Motor neuron (in vitro differentiated cells): Measurements from ENCODE around the gene VEGFC. TPM values are rescaled to one million over a fixed set of nuclear protein-coding genes. Genes with fewer than 3 reads are reported as not detected.

Experiments used
- ATAC-seq, 8 experiments: fragments of 200-7000 bp; cut with Tn5 transposase; replicated peaks in 6 of 8; 2 replicates each; pipeline ENCODE4 v1.8.0; 2021; ENCODE audit warnings: mild to moderate bottlenecking in 8 of 8, moderate library complexity in 8 of 8
- H3K27ac ChIP-seq, 2 donors: fragments of 250-450 bp; sonication (Bioruptor Pico); 2 replicates each; pipeline ENCODE4 v1.9.0; 2021; ENCODE audit warnings: antibody characterized with exemption in 2 of 2, mild to moderate bottlenecking in 2 of 2, moderate library complexity in 1 of 2
- H3K4me1 ChIP-seq, 2 donors: fragments of 250-450 bp; sonication (Bioruptor Pico); replicated peaks in 1 of 2; 2 replicates each; pipeline ENCODE4 v1.6.1; 2021; ENCODE audit warnings: antibody characterized with exemption in 2 of 2, mild to moderate bottlenecking in 2 of 2, moderate library complexity in 1 of 2
- H3K4me3 ChIP-seq, 5 donors: fragments of 250-450 bp; sonication (Bioruptor Pico); 2 replicates each; pipeline ENCODE4 v1.9.0; 2021; ENCODE audit warnings: antibody characterized with exemption in 5 of 5, mild to moderate bottlenecking in 5 of 5, moderate library complexity in 4 of 5
- WGBS, 10 experiments: fragments of 450-650 bp; shearing (Covaris generic); methylation state at CpG; one replicate each; pipeline ENCODE4 v1.0.0; 2022; 5-methylcytosine and 5-hydroxymethylcytosine counted together
- in situ Hi-C, 9 experiments: fragments of 400-800 bp; cut with MboI; loops; one replicate each; pipeline ENCODE4 v1.15.0; 2021; ENCODE audit warnings: low sequenced_read_pairs in 9 of 9, low pct_unique_long_range_greater_than_20kb in 2 of 9; ENCODE audit not compliant: unreplicated experiment in 9 of 9
- total RNA-seq, 8 experiments: library from RNA; unstranded; fragments of 300-600 nt; gene quantifications; 2 replicates each; pipeline versions ENCODE4 v1.2.3 to v1.2.4, GENCODE V29; 2022

VEGFC gene
- total RNA-seq, 8 experiments from 2014 or later, result 1.6 to 15.5 (median 2.8) TPM

DNA sequence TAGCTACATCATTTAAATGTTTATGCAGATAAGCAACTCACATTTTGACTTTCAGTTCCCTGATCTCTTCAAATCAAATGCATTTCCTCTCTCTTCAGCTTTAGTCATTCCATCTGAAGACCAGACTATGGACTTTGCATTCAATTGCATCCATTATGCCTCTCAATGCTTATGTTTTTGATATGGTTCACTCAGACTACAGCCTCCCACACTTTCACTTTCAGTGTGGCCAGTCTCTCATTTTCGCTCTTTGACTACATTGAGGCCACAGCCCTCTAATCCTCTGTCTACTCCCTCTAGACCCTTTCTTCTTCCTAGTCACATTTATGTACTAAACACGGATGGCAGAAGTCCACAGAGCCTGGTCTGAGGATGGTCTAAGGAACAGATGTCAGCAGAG is 24.5 kb upstream of the VEGFC start:
- peak in 3 of 8 experiments; percentile 52 to 69 (median 53) for ATAC-seq
- in situ Hi-C loops, result no loop called here
- Histone ChIP-seq H3K27ac (no peak overlapping the region), H3K4me3 (no peak overlapping the region), H3K4me1 (no peaks in the 10 kb centered on the region)
- WGBS, 10 experiments, result 11 to 100% (median 89%) methylated on average over 1 to 2 of the region's 2 CpGs; no CpG with 5 or more reads in 3 of the 10 experiments

DNA sequence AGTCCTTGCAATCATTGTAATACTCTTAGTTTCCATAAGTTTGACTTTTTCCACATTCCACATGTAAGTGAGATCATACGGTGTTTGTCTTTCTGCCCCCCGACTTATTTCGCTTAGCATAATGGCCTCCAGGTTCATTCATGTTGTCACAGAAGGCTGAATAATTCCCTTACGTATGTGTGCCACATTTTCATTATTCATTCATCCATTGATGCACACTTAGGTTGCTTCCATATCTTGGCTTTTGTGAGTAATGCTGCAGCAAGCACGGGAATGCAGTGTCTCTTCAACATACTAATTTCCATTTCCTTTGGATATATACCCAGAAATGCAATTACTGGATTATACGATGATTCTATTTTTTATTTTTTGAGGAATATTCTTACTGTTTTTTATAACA is 22.0 kb upstream of the VEGFC start:
- peak in 4 of 8 experiments; percentile 52 to 96 (median 90) for ATAC-seq
- Histone ChIP-seq H3K27ac (no peak overlapping the region), H3K4me1 (no peaks in the 10 kb centered on the region), H3K4me3 (no peak overlapping the region)
- 0 to 86% (median 74%) methylated on average over 2 to 6 of the region's 6 CpGs for WGBS, 10 experiments
- in situ Hi-C loops, result no loop called here

GRCh38 chr4:176810481-176811249 is 17.9 kb upstream of the VEGFC start:
- WGBS, 10 experiments, result 60 to 100% (median 87%) methylated on average over 1 to 3 of the region's 3 CpGs; no CpG with 5 or more reads in 1 of the 10 experiments
- in situ Hi-C loops, result no loop called here
- H3K4me3 ChIP-seq, result no peak overlapping the region
- no peaks in the 10 kb centered on the region for H3K4me1 ChIP-seq
- no peak for ATAC-seq
- H3K27ac ChIP-seq, result no peak overlapping the region

DNA sequence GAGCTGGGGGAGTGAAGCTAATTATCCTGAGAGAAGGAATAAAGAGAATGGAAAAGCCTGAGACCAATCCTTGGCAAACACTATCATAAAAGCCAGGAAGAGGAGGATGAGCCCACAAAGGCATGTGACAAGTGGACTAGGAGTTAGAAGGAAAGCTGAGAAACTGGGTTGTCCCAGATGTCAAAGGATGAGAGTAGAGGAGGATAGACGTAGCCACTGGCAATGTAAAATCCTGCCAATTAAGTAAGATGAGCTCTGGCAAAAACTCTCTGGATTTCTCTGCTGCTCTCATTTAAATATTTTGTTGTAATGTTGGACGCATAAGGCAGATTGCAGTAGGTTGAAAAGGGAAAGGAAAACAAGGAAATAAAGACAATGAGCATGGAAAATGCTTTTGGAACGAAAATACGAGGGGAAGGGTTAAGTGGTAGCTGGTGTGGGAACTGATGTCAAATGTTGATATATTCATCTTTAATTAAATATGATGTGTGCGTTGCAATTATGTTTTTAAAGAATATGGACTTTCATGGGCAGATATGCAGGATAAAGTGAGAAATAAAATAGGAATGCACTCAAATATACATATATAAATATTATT is 14.2 kb upstream of the VEGFC start:
- in situ Hi-C loops, result no loop called here
- peak in 1 of 8 experiments; percentile 93 for ATAC-seq
- no peak overlapping the region for H3K27ac ChIP-seq
- no peak overlapping the region for H3K4me3 ChIP-seq
- WGBS, 10 experiments, result 6 to 100% (median 86%) methylated on average over 2 to 5 of the region's 5 CpGs
- no peaks in the 10 kb centered on the region for H3K4me1 ChIP-seq

GRCh38 chr4:176805155-176805554 is 12.4 kb upstream of the VEGFC start:
- no peak overlapping the region for H3K27ac ChIP-seq
- no peak overlapping the region for H3K4me3 ChIP-seq
- in situ Hi-C loops, result no loop called here
- H3K4me1 ChIP-seq, result no peaks in the 10 kb centered on the region
- peak in 2 of 8 experiments; percentile 72 to 78 for ATAC-seq

DNA sequence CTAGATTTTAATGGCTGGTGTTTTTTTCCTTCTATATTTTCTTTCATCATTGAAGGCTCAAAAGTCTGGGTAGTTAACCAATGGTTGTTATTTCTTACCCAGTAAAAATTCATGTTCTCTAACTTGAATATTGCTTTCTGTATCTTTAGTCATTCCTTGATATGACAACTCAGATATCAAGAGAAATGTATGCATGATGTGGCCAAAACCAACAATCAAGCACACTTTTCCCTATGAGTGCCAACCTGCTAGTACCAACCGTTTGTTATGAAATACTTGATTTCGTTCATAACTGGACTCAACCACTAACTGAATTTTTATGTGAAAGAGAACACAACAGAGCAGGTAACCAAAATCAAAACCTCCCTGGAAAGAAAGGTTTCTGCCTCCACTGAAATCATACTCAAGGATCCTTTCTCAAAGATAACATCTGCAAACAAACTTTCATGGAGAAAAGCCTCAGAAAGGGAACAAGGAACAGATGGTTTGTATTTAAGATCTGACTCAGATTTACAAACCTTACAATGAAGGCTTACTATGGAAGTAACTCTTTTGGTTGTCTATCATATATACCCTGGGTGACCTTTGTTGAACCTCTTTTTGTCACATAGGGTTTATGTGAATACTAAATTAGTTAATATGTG is 8.3 kb upstream of the VEGFC start:
- Histone ChIP-seq H3K27ac (no peak overlapping the region), H3K4me1 (no peaks in the 10 kb centered on the region), H3K4me3 (no peak overlapping the region)
- 0 to 36% (median 0%) methylated on average over 1 to 2 of the region's 2 CpGs; no CpG with 5 or more reads in 1 of the 10 experiments for WGBS, 10 experiments
- no peak for ATAC-seq
- in situ Hi-C loops, result no loop called here

DNA sequence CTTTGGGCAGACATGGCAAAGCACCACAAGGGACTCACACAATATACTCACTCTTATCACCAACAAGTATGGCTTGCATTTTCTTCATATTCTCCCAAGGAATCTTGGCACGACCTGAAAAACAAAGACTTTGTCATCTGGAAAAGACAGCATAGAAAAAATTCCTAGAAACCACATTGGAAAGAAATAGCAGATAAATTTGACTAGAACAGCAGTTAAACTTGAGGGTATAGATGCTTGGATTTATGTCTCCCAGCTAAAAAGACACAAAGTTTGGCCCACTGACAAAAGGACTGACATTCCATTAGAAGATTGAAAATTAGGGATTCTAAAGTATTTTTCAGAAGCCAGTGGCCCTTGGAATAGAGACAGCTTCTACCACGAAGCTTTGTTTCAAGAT is 6.9 kb upstream of the VEGFC start:
- no peak overlapping the region for H3K4me3 ChIP-seq
- H3K27ac ChIP-seq, result no peak overlapping the region
- 51 to 100% (median 86%) methylated on average over 1 to 2 of the region's 2 CpGs; no CpG with 5 or more reads in 1 of the 10 experiments for WGBS, 10 experiments
- no peak for ATAC-seq
- no peaks in the 10 kb centered on the region for H3K4me1 ChIP-seq
- in situ Hi-C loops, result loop anchor here in 2 of 9 experiments (25.0 kb wide), 3 partner anchors 237 to 412 kb away; no protein-coding TSS in a partner anchor

GRCh38 chr4:176798540-176798939 is 5.8 kb upstream of the VEGFC start:
- Histone ChIP-seq H3K4me1 (no peaks in the 10 kb centered on the region), H3K27ac (no peak overlapping the region), H3K4me3 (no peak overlapping the region)
- 83 to 100% (median 86%) methylated on average over 1 of the region's 1 CpG; no CpG with 5 or more reads in 3 of the 10 experiments for WGBS, 10 experiments
- in situ Hi-C loops, result loop anchor here in 2 of 9 experiments (25.0 kb wide), 3 partner anchors 236 to 411 kb away; no protein-coding TSS in a partner anchor
- ATAC-seq, result no peak

GRCh38 chr4:176795441-176795840 is 2.7 kb upstream of the VEGFC start:
- Histone ChIP-seq H3K4me1 (no peaks in the 10 kb centered on the region), H3K27ac (no peak overlapping the region), H3K4me3 (no peak overlapping the region)
- 100% methylated on average over 1 of the region's 1 CpG; no CpG with 5 or more reads in 9 of the 10 experiments for WGBS, 10 experiments
- in situ Hi-C loops, result loop anchor here in 2 of 9 experiments (25.0 kb wide), 3 partner anchors 233 to 408 kb away; no protein-coding TSS in a partner anchor
- no peak for ATAC-seq

- in situ Hi-C loops, result loop anchor here in 2 of 9 experiments (25.0 kb wide), 3 partner anchors 232 to 407 kb away; no protein-coding TSS in a partner anchor
Measured at GRCh38 chr4:176794651-176795050, 1.9 kb upstream of the VEGFC start.

GRCh38 chr4:176794151-176794550 is 1.4 kb upstream of the VEGFC start:
- WGBS, 10 experiments, result 0 to 100% (median 83%) methylated on average over 1 to 4 of the region's 4 CpGs; no CpG with 5 or more reads in 1 of the 10 experiments
- in situ Hi-C loops, result loop anchor here in 2 of 9 experiments (25.0 kb wide), 3 partner anchors 232 to 407 kb away; no protein-coding TSS in a partner anchor
- H3K4me1 ChIP-seq, result peaks cover 0 to 4% of the 10 kb centered on the region in 2 donors
- no peak overlapping the region for H3K27ac ChIP-seq
- peak in 3 of 8 experiments; percentile 20 to 48 (median 22) for ATAC-seq
- H3K4me3 ChIP-seq, result no peak overlapping the region

More at GRCh38 chr4:176794651-176795050, 1.9 kb upstream of the VEGFC start:
- Histone ChIP-seq H3K4me1 (peaks cover 0 to 4% of the 10 kb centered on the region in 2 donors), H3K27ac (no peak overlapping the region), H3K4me3 (no peak overlapping the region)
- 86 to 100% (median 100%) methylated on average over 1 of the region's 1 CpG; no CpG with 5 or more reads in 3 of the 10 experiments for WGBS, 10 experiments
- no peak for ATAC-seq

GRCh38 chr4:176793060-176793605 is 411 bp upstream of the VEGFC start:
- ATAC-seq, result peak in 1 of 8 experiments; percentile 0
- H3K4me3 ChIP-seq, result peak overlapping the region; percentile 73 to 89 (median 85)
- H3K27ac ChIP-seq, result no peak overlapping the region
- H3K4me1 ChIP-seq, result peaks cover 0 to 4% of the 10 kb centered on the region in 2 donors
- WGBS, 10 experiments, result 0 to 28% (median 0%) methylated on average over 1 to 3 of the region's 24 CpGs; no CpG with 5 or more reads in 7 of the 10 experiments
- in situ Hi-C loops, result loop anchor here in 2 of 9 experiments (25.0 kb wide), 3 partner anchors 231 to 406 kb away; no protein-coding TSS in a partner anchor
